Esophagus muscularis mucosa (tissue), 4 donors: ENCODE results near the gene CDIPT. TPM values are rescaled to one million over a fixed set of nuclear protein-coding genes. Genes with fewer than 3 reads are reported as not detected.

Source experiments
- DNase-seq: peaks from one replicate; pipeline ENCODE4 v3.0.0-alpha.2; 2017; ENCODE audit errors: extremely low spot score
- H3K27ac ChIP-seq, 4 donors: fragments of 200-600 bp; sonication (generic); replicated peaks in 1 of 4; 1 replicate in 3 of 4; 2 replicates in 1 of 4; pipeline ENCODE4 v1.5.1; 2016 to 2019; ENCODE audit warnings: mild to moderate bottlenecking in 1 of 4
- H3K27me3 ChIP-seq, 4 donors: fragments of 200-600 bp; sonication (generic); one replicate each; pipeline versions ENCODE4 v1.5.1 to v1.6.0; 2016 to 2019
- H3K36me3 ChIP-seq, 4 donors: fragments of 200-600 bp; sonication (generic); one replicate each; pipeline ENCODE4 v1.5.1; 2016 to 2019
- H3K4me1 ChIP-seq, 4 donors: fragments of 200-600 bp; sonication (generic); one replicate each; pipeline ENCODE4 v1.5.1; 2016 to 2019
- H3K4me3 ChIP-seq, 4 donors: fragments of 200-600 bp; sonication (generic); 1 replicate in 2 of 4; 2 replicates in 2 of 4; pipeline ENCODE4 v1.5.1; 2016 to 2019; ENCODE audit warnings: mild to moderate bottlenecking in 4 of 4, moderate library complexity in 1 of 4
- H3K9me3 ChIP-seq, 4 donors: fragments of 200-600 bp; sonication (generic); 1 replicate in 3 of 4; 2 replicates in 1 of 4; pipeline ENCODE4 v1.5.1; 2016 to 2019
- CTCF ChIP-seq, 3 experiments: fragments of 200-600 bp in 2 of 3; fragments of 450-650 bp in 1 of 3; sonication (generic) in 2 of 3; IDR thresholded peaks; one replicate each; pipeline ENCODE4 v1.5.1; 2017 to 2019; ENCODE audit warnings: antibody characterized with exemption in 3 of 3, mild to moderate bottlenecking in 2 of 3, moderate library complexity in 1 of 3
- EP300 ChIP-seq: sonication (generic); formaldehyde crosslinking; IDR thresholded peaks from one replicate; pipeline ENCODE4 v1.6.1; 2017; ENCODE audit warnings: antibody characterized with exemption
- POLR2A ChIP-seq: fragments of 450-650 bp; IDR thresholded peaks from one replicate; pipeline ENCODE4 v1.6.1; 2017; ENCODE audit warnings: antibody characterized with exemption, moderate library complexity, mild to moderate bottlenecking, low read depth
- POLR2AphosphoS5 ChIP-seq, 2 donors: sonication (generic); formaldehyde crosslinking; IDR thresholded peaks; one replicate each; pipeline ENCODE4 v1.6.1; 2017; ENCODE audit warnings: antibody characterized with exemption in 2 of 2
- WGBS: methylation state at CpG from one replicate; pipeline ENCODE4 v1.1.5; 2018; 5-methylcytosine and 5-hydroxymethylcytosine counted together
- intact Hi-C: fragments of 100-400 bp; cut with DNase I; formaldehyde crosslinking; loops from one replicate; pipeline ENCODE4 v1.15.1; 2023
- small RNA-seq, 3 donors: library from RNA; depleted of rRNA; stranded (forward); fragments of <200 nt; gene quantifications; one replicate each; pipeline ENCODE3, GENCODE V24; 2016
- total RNA-seq, 4 donors: library from RNA; depleted of rRNA; stranded (reverse); fragments of >200 nt; gene quantifications; one replicate each; pipeline versions ENCODE4 v1.1.0 to v1.2.1, GENCODE V29; 2016

The CDIPT gene
- total RNA-seq, 4 donors from 2014 or later: 105 to 178 (median 141) TPM

GRCh38 chr16:29809850-29810698 lies 53.0 kb downstream of the CDIPT start:
- DNase-seq: no peak
- peaks cover 0 to 26% (median 22%) of the 10 kb centered on the region in 4 donors for H3K36me3 ChIP-seq
- no peak overlapping the region for H3K4me3 ChIP-seq
- TF ChIP-seq EP300 (no peak), CTCF (IDR thresholded peaks at IDR 0.05) (no peak), POLR2AphosphoS5 (IDR thresholded peaks at IDR 0.05) (no peak), POLR2A (no peak)
- H3K4me1 ChIP-seq: peaks cover 71 to 81% (median 80%) of the 10 kb centered on the region in 4 donors
- 39% methylated on average over 12 of the region's 23 CpGs for WGBS
- no peaks in the 10 kb centered on the region for H3K9me3 ChIP-seq
- intact Hi-C loops: no loop called here
- H3K27ac ChIP-seq: peak overlapping the region; percentile 95 to 96 (median 96)
- H3K27me3 ChIP-seq: peaks cover 0 to 2% (median 0%) of the 10 kb centered on the region in 4 donors

- peak overlapping the region; percentile 95 to 96 (median 96) for H3K27ac ChIP-seq
- peaks cover 0 to 26% (median 22%) of the 10 kb centered on the region in 4 donors for H3K36me3 ChIP-seq
These were observed 53.8 kb downstream of the CDIPT start for GRCh38 chr16:29809031-29809747.

More at GRCh38 chr16:29809031-29809747, 53.8 kb downstream of the CDIPT start:
- Histone ChIP-seq H3K9me3 (no peaks in the 10 kb centered on the region), H3K27me3 (peaks cover 0 to 2% (median 0%) of the 10 kb centered on the region in 4 donors), H3K4me1 (peaks cover 70 to 80% (median 78%) of the 10 kb centered on the region in 4 donors), H3K4me3 (peak overlapping the region in 2 of 4 donors; percentile 63 to 66)
- DNase-seq: no peak
- TF ChIP-seq POLR2AphosphoS5 (IDR thresholded peaks at IDR 0.05) (no peak), CTCF (IDR thresholded peaks at IDR 0.05) (no peak), EP300 (no peak), POLR2A (no peak)
- intact Hi-C loops: no loop called here
- WGBS: 52% methylated on average over 6 of the region's 31 CpGs

Small RNA genes lying within 50 kb of the gene (small RNA-seq; reads per million reads assigned to genes)
- gene AC009133.6 (0 reads per million in 3 donors), gene AC120114.4 (0 reads per million in 3 donors)

Other genes with a start within 250 kb of the CDIPT start
- gene SPN, start 200.0 kb downstream of the CDIPT start, total RNA-seq: 1 to 10 TPM; 1.1 to 4.2 (median 2.6) TPM
- 1 to 10 TPM; 1.7 to 5.1 (median 2.7) TPM for gene QPRT, start 184.0 kb downstream of the CDIPT start, total RNA-seq
- gene C16orf54, start 117.2 kb downstream of the CDIPT start, total RNA-seq: 1 to 10 TPM; 1.3 to 2.5 (median 1.8) TPM
- under 1 TPM in 1 of 4 donors, not detected in 3; 0.23 TPM for gene ZG16, start 85.0 kb downstream of the CDIPT start, total RNA-seq
- 10 to 100 TPM; 10.8 to 12.3 (median 11.8) TPM for gene KIF22, start 72.5 kb downstream of the CDIPT start, total RNA-seq
- 100 to 1,000 TPM; 120 to 284 (median 158) TPM for gene MAZ, start 56.7 kb downstream of the CDIPT start, total RNA-seq
- gene PRRT2, start 51.0 kb downstream of the CDIPT start, total RNA-seq: 10 to 100 TPM in 1 of 4 donors, 1 to 10 TPM in 3; 3.6 to 11.2 (median 6.7) TPM
- 10 to 100 TPM; 20.9 to 26.9 (median 26.5) TPM for gene PAGR1, start 47.1 kb downstream of the CDIPT start, total RNA-seq
- gene MVP, start 42.8 kb downstream of the CDIPT start, total RNA-seq: 100 to 1,000 TPM; 101 to 156 (median 123) TPM
- gene SEZ6L2, start 36.3 kb upstream of the CDIPT start, total RNA-seq: 1 to 10 TPM in 2 of 4 donors, under 1 TPM in 2; 0.84 to 7.9 (median 1.0) TPM
- gene ASPHD1, start 37.3 kb upstream of the CDIPT start, total RNA-seq: under 1 TPM in 1 of 4 donors, not detected in 3; 0.33 TPM
- 10 to 100 TPM; 14.4 to 25.7 (median 18.8) TPM for gene KCTD13, start 63.0 kb upstream of the CDIPT start, total RNA-seq
- gene TMEM219, start 98.9 kb upstream of the CDIPT start, total RNA-seq: 100 to 1,000 TPM in 3 of 4 donors, 10 to 100 TPM in 1; 96.8 to 114 (median 105) TPM
- 10 to 100 TPM; 40.9 to 63.6 (median 51.4) TPM for gene TAOK2, start 110.6 kb upstream of the CDIPT start, total RNA-seq
- gene HIRIP3, start 132.4 kb upstream of the CDIPT start, total RNA-seq: 10 to 100 TPM; 20.8 to 39.4 (median 22.1) TPM
- gene INO80E, start 133.0 kb upstream of the CDIPT start, total RNA-seq: 10 to 100 TPM; 38.2 to 58.1 (median 43.5) TPM
- gene DOC2A, start 147.8 kb upstream of the CDIPT start, total RNA-seq: under 1 TPM in 2 of 4 donors, not detected in 2; 0.50 to 0.83 TPM
- not detected for gene C16orf92, start 160.0 kb upstream of the CDIPT start, total RNA-seq
- under 1 TPM in 1 of 4 donors, not detected in 3; 0.23 TPM for gene TLCD3B, start 168.0 kb upstream of the CDIPT start, total RNA-seq
- gene ALDOA, start 202.5 kb upstream of the CDIPT start, total RNA-seq: 1,000 to 10,000 TPM; 1,300 to 1,765 (median 1,454) TPM
- gene PPP4C, start 212.8 kb upstream of the CDIPT start, total RNA-seq: 10 to 100 TPM; 43.6 to 61.3 (median 51.5) TPM
- 1 to 10 TPM in 1 of 4 donors, under 1 TPM in 3; 0.42 to 1.3 (median 0.67) TPM for gene TBX6, start 228.7 kb upstream of the CDIPT start, total RNA-seq
- 100 to 1,000 TPM in 3 of 4 donors, 10 to 100 TPM in 1; 72.7 to 222 (median 154) TPM for gene YPEL3, start 233.0 kb upstream of the CDIPT start, total RNA-seq